Glomerular visceral epithelial cell (primary cell): ENCODE results near the gene MUC4.
"Not testable (repeated sequence)": the region's sequence is repeated elsewhere in the genome, so short reads cannot be mapped to it uniquely, and the experiment has no call there.

ENCODE experiments used
- DNase-seq: peaks from one replicate; pipeline ENCODE4 v3.0.0-alpha.2; 2016; ENCODE audit errors: extremely low spot score

The MUC4 gene

GRCh38 chr3:195762611-195763010 is 49.1 kb downstream of the MUC4 start:
- DNase-seq = no peak

GRCh38 chr3:195762249-195762585 is 49.5 kb downstream of the MUC4 start:
- DNase-seq = no peak

- no peak for DNase-seq
Observed at GRCh38 chr3:195761567-195762248, 50.0 kb downstream of the MUC4 start.

DNA sequence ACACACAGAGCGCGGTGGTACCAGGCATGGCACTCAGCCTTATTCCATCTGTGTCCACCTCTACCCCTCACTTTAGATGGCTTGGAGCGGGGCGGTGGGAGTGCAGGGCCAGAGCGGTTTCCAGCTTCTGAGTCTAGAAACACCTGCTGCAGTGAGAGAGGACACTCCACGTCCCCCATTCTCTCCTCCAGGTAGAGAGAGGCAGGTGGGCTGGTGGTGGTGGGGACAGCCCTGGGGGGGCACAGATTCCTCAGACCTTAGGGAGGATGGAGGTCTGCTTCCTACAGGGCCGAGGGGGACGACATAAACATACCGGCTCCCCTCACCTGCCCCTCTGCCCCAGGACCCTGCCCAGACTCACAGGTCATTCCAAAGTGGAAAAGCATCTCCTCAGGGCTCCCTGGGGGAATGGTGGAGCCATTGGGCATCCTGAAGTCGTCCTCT is 50.6 kb downstream of the MUC4 start:
- no peak for DNase-seq

DNA sequence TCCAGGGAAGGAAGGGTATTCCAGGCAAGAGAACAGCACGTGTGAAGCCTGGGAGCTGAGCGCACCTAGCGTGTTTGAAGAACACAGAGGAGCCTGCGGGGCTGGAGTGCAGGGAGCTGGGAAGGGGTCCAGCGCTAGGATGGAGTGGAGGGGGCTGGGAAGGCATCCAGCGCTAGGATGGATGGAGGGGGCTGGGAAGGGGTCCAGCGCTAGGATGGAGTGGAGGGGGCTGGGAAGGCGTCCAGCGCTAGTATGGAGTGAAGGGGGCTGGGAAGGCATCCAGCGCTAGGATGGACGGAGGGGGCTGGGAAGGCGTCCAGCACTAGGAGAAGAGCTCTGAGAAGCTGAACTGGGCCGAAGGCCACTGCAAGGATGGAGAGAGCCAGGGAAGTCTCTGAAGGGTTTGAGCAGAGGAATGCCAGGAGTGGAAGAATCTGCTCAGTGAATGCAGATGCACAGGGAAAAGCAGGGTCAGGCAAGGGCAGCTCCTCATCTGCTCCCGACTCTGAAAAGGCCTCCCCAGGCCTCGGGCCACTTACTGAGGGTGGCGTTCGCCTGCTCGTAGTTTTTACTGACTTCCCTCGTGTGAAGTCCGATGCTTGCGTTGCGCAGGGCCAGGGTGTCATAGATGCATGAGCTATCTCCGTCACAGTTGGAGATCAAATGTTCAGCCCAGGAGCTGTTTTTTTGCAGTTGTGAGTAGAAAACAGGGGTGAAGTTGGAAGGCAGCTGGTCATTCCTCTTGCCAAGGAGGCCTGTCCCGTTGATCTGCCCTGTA is 51.2 kb downstream of the MUC4 start:
- DNase-seq = no peak

GRCh38 chr3:195758721-195759353 is 52.9 kb downstream of the MUC4 start:
- DNase-seq = no peak

- DNase-seq = no peak
Observed at GRCh38 chr3:195757827-195758226, 53.9 kb downstream of the MUC4 start.

GRCh38 chr3:195757438-195757770 is 54.3 kb downstream of the MUC4 start:
- no peak for DNase-seq

DNA sequence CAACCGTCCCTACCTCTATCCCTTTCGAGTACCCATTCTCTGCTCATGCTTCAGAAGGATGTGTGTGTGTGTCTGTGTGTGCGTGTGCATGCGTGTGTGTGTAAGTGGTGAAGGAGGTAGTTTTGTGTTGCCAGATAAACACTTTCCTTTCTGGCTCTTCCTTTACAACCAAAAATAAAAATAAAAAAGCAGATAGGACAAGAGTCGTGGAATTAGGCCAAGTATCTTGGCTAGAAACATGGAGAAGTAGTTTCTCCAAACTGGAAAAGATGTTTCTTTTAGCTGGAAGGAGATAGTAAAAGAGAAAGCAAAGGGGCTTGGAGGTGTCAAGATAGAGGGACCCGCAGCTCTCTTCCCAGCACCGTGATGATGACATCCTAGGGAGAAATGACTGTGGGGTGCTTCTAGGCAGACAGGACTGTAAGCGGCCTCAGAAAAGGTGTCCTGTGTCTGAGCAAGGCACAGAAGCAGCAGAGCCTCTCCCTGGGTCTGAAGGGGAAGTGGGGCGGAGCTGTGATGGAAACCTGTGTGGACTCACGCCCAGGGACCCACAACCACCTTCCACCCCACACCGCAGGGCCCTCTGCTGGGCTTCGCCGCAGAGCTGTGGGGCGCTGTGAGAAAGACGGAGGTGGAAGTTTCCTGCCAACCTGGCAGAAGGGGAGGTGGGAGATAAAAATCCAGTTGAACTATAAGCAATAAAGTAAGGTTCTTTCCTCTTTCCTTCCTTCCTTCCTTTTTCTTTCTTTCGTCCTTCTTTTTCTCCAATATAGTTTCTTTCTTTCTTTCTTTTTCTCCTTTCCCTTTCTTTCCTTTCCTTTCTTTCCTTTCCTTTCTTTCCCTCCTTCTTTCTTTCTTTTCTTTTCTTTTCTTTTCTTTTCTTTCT is 55.7 kb downstream of the MUC4 start:
- no peak for DNase-seq

DNA sequence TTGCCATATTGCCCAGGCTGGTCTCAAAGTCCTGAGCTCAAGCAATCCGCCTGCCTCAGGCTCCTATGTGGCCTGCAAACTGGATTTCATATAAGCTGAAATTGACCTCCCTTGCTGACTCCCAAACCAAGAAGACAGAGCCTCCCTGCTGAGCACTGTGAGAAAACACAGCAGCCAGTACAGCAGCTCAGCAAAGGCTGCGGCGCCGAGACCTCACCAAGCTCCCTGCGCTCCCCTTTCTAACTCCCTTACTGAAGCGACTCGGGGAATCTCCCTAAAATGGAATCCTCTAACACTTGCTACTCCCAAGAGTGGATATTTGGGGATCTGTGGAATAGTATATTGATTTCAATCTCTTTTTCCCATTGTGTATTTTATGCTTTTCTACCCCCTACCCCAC is 56.3 kb downstream of the MUC4 start:
- DNase-seq = no peak

GRCh38 chr3:195754906-195755305 is 56.8 kb downstream of the MUC4 start:
- DNase-seq = no peak

DNA sequence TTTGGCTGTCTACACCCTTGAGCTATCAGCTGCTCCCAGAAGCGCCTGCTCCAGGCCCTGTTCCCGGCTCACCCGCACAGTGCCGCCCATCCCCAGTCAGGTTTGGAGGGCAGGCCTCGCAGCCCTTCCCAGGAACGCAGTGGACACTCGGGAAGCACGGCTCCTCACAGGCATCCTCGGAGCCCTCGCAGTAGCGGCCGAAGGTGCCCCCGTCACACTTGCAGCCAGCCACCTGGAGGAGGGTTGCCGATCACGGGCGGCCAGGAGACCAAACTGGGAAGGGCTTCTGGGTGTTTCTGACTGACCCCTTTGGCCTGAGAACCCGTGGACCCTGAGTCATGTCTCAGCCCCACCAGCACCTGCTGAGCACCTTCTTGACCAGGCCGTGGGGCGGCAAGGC is 57.6 kb downstream of the MUC4 start:
- DNase-seq = no peak

DNA sequence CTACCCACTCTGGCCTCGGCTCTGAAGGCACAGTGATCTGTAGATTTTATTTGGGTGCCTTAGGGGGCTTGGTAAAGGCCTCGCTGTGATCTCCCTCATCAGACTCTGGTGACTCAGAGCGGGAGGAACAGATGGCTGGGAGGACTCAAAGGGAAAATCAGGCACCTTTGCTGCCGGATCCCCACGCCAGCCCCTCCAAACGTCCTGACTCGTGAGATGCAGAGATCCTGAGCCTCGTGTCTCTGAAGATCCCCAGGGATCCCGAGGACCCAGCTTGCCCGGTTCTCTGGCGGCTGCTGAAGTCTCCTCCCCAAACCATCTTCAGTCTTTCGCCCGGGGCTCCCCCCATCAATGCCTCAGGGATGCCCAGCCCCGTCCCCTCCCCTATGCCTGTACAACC is 58.1 kb downstream of the MUC4 start:
- DNase-seq = no peak

DNA sequence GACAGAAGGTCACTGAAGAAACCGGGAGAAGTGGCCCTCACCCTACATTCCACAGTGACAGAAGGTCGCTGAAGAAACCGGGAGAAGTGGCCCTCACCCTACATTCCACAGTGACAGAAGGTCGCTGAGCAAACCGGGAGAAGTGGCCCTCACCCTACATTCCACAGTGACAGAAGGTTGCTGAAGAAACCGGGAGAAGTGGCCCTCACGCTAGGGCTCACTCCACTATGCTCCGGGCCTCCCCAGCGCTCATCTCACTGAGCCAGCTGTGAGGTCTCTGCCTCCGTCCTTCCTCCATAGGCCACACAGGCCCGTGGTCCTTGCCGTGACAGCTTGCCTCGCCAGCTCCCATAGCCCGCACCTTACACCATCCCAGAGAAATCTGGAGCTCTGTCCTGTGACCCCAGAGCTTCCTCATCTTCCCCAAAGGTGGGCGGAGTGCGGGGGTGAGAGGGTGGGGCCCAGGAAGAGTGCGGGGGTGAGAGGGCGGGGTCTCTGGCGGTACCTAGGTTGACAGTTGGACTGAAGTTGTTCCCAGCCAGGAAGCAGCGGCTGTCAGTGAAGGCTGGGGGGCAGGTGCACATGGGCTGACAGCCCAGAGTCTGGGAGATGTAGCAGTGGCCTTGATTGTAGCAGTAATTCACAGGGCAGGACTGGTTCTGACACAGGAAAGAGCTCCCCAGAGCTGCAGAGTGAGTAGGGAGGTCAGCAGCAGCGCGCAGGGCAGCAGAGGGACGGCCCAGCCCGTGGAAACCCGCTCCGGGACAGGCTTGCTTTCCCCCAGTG is 59.0 kb downstream of the MUC4 start:
- DNase-seq = no peak

GRCh38 chr3:195752066-195752465 is 59.7 kb downstream of the MUC4 start:
- DNase-seq = no peak

DNA sequence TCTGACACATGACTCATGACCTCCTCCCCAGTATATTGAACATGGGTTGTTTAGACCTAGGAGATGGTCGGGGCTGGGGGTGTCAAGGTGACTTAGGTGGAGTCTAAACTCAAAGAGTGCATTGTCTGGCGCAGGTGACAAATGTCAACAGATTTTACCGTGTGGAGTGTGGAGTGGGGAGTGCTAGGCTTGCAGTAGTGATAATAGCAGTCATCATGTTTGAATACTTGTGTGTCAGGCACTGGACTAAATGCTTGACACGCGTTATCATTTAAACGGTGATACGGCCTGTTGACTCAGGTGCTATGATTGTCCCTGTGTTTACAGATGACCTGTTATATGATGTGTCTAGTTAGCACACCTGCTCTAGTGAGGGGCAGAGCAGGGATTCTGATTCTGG is 60.2 kb downstream of the MUC4 start:
- no peak for DNase-seq

DNA sequence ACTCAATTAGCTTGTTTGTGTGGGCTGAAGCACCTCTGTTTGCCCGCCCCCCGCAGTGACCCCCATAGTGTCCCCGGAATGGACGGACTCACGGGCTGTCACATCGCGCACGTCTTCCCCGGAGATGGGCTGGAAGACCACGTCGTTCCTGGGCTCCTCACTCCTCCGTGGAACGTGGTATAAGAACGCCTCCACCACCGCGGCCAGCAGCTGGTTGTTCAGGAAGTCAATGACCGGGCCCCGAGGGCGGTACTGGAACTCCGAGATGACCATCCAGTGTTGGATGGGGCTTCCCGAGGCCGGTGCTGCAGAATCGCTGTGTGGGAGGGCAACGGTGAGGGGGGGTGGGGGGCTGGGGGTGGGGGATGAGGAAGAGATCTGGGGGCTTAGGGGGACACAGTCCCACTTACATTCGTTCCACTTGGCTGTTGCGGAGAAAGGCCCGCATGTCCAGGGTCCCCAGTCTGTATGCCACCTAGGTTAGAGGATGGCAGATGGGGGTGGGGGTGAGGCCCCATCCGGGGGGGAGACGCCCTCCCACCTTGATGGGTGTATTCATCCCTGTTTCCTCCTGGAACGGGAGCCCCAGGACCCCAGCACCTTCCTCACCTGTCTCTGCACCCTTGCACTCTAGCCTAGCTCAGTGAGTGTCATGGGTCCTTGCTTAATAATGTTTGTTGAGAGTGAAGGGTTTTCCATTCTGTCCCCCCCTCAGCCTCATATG is 60.8 kb downstream of the MUC4 start:
- DNase-seq = no peak

DNA sequence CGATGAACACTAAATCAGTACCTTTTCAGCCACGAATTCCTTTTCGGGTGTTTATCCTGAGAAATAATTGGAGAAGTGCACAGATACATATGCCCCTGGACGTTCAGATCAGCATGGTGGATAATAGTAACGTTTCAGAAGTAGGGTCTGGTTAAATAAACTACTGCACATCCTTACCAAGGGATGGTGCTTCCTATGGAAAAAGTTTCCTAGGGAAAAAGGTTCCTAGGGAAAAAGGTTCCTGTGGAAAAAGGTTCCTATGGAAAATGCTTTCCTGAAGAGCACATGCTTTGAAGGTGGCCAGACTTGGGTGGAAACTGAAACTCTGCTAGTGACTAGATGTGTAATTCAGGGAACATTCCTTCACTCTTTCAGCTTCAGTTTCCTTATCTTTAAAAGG is 62.6 kb downstream of the MUC4 start:
- not testable (repeated sequence) for DNase-seq

DNA sequence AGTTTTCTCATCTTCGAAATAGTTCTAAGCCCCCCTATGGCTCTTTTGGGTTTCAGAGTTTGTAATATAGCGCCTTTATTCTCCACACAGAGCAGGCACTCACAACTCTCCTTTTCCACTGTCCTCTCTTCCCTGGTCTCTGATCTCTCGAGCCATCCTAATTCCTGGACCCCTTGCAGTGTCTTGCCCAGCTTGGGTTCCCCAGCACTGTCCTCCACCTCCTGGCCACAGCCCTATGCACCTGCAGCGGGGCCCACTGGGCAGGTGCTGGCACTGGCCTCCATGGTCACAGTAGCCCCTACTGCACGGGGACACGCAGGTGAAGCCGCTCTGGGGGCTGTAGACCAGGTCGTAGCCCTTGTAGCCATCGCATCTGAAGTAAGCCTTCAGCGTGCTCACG is 63.1 kb downstream of the MUC4 start:
- no peak for DNase-seq

DNA sequence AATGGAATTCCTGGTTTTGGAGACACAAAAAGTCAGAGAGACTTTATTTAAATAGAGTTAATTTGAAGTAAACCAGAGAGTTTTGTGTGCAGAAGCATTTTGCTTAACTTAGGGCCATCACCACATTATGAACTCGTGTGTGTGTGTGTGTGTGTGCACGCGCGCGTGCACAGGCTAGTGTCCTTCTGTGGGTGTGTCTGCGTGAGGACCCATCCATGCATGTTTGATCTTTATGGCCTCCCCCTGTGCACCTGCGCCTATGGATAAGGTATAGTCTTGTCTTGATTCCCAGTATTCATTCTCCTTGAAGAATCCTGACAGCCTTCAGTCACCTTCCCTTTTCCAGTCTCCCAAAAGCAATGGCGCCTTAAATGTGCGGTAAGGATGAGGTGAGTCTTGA is 65.0 kb downstream of the MUC4 start:
- no peak for DNase-seq

- no peak for DNase-seq
Observed at GRCh38 chr3:195746346-195746745, 65.4 kb downstream of the MUC4 start.
